Right renal pelvis (tissue), 4 donors: ENCODE data around the gene KRTAP5-4. TPM values are rescaled to one million over a fixed set of nuclear protein-coding genes. Genes with fewer than 3 reads are reported as not detected.
A peak's percentile ranks its signal among the peaks of the same experiment; 100 is the strongest.
"Not testable (repeated sequence)": the region's sequence is repeated elsewhere in the genome, so short reads cannot be mapped to it uniquely, and the experiment has no call there.

ENCODE experiments used
- DNase-seq, 4 donors: peaks; one replicate each; pipeline ENCODE4 v3.0.0-alpha.2; 2013; ENCODE audit warnings: low read depth in 4 of 4, low spot score in 3 of 4, missing footprints in 1 of 4
- polyA plus RNA-seq, 4 donors: library from polyadenylated mRNA; unstranded; fragments of 120-200 nt; gene quantifications; one replicate each; pipeline ENCODE4 v1.2.1, GENCODE V29; 2013; ENCODE audit not compliant: insufficient read length in 4 of 4

Gene KRTAP5-4, protein sequence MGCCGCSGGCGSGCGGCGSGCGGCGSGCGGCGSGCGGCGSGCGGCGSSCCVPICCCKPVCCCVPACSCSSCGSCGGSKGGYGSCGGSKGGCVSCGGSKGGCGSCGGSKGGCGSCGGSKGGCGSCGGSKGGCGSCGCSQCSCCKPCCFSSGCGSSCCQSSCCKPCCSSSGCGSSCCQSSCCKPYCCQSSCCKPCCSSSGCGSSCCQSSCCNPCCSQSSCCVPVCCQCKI
- polyA plus RNA-seq, result under 1 TPM in 1 of 4 donors, not detected in 3; 0.05 TPM

DNA sequence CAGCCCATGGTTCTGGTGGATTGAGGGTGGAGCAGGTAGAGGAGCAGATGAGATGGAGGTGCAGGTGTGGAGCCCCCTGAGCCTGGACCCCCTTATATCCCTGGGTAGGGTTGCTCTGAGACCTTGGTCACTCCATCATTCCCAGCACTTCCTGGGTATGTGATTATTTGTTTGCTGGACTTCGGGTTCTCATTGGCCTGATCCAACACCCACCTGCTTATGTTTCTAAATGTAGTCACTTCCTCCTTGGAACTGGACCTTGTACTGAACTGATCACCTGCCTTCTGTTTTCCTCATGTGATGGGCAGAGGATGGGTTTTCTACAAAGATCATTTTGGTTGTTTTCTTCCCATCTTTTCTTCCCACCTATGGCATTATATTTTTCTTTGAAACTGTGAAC, at the start of gene KRTAP5-4:
Gene KRTAP5-4 (minus strand): TSS at position 53 of the 400 bp plus-strand sequence. CDS start 45 bp downstream, at position 8.
- DNase-seq, result no peak

DNA sequence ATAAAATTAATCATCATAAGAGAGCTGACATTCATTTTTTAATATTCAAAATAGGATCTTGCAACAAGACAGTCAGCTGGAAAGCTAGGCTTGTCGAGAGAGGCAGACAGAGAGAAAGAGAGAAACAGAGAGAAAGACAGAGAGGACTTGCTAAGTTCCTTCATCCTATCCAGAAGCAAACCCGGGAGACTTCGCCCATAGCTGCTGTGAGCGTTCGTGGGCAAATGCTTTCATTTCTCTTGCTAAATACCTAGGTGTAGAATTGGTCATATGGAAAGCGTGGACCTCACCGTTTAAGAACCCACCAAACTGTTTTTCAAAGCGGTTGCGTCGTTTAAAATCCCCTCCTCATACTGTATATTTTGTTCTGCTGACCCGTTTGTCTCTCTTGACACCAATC, 49.7 kb upstream of the KRTAP5-4 start:
- no peak for DNase-seq

DNA sequence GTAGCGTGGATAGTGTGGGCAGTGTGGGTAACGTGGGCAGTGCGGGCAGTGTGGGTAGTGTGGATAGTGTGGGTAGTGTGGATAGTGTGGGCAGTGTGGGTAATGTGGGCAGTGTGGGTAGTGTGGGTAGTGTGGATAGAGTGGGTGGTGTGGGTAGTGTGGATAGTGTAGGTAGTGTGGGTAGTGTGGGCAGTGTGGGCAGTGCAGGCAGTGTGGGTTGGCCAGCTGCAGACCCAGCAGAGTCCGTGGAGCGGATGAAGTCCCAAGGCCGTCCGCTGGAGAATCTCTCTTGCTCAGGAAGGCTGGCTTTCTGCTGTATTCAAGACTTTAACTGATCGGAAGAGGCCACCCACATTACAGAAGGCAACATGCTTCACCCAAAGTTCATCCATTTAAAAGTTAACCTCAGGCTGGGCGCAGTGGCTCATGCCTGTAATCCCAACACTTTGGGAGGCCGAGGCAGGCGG, 49.0 kb upstream of the KRTAP5-4 start:
- DNase-seq, result no peak

DNA sequence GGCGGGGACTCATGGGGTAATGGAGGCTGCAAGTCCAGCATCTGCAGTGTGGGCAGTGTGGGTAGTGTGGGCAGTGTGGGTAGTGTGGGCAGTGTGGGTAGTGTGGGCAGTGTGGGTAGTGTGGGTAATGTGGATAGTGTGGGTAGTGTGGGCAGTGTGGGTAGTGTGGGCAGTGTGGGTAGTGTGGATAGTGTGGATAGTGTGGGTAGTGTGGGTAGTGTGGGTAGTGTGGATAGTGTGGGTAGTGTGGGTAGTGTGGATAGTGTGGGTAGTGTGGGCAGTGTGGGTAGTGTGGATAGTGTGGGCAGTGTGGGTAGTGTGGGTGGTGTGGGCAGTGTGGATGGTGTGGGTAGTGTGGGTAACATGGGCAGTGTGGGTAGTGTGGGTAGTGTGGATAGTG, 48.5 kb upstream of the KRTAP5-4 start:
- not testable (repeated sequence) for DNase-seq

DNA sequence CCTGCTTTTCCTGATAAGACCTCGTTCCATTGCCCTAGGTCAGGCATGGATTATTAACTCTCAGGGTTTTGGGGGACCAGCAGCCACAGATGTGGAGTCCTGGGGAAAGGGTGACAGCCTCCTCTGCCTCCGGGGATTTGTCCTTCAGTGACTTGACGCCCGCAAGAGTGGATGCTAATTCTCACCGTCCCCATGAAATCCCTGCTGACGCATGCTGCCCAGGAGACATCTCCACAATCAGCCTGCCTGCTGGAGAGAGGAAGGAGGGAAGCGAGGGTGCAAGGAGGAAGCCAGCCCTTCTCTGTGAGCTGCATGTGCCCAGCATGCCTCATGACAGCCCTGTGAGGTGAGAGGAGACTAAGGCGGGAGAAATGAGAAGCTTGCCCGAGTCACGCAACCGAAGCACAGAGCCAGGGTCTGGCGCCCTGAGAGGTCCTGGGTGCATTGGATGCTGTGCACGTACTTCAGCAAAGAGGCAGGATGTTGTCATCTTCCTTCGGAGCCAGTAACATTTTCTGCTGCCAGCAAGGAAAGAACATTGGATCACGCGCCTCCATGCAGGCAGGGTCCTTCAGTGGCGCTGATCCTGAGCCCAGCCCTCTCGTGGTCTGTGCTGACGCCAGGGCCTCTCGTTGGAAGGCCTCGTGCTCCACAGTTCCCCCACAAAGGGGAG, 47.7 kb upstream of the KRTAP5-4 start:
- DNase-seq, result no peak

DNA sequence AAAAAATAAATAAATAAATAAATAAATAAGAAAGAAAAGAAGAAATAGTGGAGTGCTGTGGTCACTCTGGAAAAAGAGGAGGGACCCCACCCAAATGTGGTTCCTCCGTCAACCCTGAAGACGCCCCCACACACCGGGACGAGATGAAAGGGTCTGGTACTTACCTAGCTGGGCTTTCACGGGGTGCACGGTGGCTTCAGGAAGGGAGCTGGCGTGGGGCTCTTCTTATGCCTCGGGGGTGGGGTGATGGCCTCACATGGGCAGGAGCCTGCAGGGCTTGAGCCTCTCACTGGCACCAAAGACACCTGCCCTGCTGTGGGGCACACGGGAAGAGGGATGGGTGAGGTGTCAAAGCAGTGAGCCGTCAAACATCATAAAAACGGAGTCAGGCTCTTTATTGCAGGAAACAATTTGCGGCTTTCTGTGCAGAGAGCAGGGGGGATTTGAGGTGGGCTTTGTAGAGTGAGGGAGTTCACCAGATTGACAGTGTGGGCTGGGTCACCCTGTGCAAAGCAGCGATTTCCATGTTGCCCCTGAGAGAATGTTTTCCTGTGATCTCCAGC, 47.1 kb upstream of the KRTAP5-4 start:
- no peak for DNase-seq

DNA sequence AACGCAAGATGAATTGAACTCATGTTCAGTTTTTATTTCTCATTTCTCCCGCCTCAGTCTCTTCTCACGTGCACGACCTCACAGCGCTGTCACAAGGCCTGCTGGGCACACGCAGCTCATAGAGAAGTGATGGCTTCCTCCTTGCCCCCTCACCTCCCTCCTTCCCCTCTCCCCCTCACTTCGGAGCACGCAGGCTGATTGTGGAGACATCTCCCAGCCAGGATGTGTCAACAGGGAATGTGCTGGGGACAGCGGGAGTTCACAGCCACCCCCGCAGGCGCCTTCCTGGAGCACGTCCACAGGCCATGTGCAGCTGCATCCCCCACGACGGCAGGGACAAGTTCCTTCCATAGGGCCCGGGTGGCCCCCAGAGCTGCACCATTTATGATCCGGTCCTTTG, 46.0 kb upstream of the KRTAP5-4 start:
- DNase-seq, result peak in 3 of 4 donors; percentile 35 to 73 (median 56)

DNA sequence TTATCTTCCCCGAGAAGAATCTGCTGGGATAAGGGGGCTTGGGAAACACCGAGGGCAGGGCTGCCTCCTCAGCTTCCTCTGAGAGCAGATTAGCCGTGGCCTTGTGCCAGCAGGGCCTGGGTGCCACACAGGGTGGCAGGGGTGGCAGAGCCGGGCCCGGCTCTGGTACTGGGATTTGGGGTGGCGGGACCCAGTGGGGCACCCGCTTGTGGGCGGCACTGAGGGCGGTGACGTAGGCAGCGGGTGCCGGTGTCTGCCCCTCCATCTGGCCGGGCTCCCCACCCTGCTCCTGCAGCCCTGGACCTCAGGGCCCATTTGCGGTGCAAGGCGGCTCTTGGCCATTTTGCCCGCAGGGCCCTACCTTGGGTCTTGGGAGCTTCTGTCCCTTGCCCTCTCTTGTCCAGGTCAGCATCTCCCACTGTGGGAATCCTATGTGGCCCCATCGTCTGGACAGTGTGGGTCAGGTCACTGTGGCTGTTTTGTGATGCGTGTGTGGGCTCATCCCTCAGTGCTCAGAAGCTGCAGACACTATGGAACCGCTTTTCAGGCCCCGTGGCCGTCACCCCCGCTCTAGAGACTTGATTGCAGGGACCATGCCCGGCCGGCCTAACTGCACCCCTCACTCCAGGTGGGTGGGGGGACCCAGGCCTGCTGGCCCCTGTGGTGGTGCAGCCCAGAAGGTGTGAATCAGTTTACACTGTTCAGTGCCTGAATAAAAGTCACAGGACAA, 45.3 kb upstream of the KRTAP5-4 start:
- DNase-seq, result no peak

DNA sequence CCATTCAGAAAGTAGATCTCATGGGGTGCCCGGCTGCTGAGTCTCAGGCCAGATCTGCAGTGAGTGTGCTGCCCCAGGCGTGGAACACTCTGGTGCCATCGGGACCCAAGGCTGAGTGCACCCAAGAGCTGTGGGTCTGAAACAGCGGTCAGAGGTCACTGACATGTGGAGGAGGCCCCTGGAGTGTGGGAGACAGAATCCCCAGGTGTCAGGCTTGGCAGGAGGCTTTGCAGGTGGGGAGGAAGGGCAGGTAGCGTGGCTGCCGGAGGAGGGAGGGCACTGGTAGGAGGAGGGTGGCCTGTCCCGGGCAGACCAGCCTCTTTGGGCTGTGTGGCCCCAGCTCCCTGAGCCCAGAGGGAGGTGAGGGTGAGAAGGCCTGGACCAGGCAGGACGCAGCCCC, 43.4 kb upstream of the KRTAP5-4 start:
- DNase-seq, result no peak

DNA sequence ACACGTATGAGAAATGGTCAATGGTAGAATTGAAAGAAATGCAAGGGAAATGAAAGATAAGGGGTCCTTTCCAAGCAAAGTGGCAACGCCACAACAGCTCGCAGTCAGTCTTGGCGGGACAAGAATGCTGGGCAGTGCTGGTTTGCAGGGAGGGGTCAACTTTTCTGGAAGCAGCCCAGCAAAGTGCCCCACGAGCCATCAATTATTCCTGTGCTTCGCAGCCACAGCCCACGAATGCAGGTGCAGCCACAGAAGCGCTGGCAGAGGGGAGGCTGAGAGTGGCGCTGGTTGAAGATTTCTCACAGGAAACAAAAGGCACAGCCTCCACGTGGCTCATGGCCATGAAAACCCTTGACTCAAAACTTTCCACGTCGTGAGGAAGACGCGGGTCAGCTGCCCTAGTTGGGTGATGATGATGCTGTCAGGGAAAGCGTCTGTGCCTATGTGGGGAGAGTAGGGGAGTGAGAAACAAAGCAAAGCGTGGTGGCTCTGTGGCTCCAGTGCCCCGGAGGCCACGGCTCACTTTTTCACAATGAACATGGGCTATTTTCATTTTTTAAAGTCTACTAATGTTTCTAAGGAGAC, 40.9 kb upstream of the KRTAP5-4 start:
- not testable (repeated sequence) for DNase-seq

DNA sequence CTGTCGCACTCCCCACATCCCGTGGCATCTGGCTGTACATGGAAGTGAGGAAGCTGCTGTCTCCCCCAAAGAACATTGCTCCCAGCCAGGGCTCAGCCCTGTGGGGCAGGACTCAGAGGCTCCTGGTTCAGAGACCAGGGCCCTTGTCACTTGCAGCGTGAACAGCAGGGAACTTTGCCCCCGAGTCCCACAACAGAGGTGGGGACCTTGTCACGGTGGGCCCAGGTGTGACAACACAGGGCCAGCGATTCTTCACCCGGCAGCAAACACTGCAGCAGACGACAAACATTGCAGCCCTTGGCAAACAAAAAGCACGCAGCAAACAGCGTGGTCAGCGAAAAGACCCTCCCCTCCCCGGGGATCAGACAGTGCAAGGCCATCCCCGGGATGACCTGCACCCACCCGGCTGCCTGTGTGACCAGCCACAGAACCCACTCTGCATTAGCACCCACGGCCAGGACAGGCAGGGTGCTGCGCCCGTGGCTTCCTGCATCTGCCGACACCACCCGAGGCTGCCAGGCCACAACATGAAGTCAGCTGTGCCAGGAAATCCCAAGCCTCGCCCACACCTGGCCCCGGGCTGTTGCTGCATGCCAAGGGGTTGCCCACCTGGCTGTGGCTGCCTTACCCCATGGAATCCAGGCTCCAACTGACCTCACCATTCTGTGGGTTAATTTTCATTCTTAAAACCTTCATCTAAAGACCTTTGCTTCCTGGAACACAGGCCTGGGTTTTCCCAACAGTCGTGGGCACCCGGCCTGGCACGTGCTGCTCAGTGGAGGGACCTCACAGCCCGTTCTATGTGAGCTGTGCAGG, 39.7 kb upstream of the KRTAP5-4 start:
- DNase-seq, result not testable (repeated sequence)

DNA sequence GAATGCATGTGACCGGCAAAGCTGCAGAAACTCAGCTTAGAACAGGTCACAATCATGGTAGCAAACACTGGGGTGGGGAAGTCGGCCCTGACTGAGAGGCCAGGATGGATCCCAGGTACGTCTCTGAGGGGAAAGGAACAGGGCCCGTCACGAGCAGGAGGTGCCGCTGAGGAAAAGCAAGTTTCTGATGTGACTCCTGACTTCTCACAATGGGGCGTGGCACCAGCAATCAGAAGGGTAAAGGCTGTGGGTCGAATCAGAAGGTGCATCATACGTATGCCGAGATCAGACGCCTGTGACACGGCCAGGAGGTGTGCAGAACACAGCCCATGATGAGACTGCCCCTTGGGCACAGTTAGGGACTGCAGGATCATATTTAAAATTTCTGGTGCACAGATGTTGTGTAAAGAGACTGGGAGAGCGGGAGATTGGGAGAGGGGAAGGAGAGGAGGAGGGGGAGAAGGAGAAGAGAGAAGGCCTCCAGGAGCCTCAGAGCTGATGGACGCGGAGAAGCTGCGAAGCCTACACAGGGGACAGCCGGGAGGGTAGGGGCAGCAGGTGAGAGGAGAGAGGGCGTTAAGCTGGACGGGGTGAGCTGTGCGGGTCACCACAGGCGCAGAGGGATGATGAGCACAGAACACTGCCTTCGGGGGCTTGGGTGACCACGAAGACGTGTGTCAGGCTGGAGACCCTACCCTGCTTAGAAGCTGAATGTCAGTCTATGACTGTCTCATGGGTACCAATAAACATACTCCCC, 38.4 kb upstream of the KRTAP5-4 start:
- no peak for DNase-seq

DNA sequence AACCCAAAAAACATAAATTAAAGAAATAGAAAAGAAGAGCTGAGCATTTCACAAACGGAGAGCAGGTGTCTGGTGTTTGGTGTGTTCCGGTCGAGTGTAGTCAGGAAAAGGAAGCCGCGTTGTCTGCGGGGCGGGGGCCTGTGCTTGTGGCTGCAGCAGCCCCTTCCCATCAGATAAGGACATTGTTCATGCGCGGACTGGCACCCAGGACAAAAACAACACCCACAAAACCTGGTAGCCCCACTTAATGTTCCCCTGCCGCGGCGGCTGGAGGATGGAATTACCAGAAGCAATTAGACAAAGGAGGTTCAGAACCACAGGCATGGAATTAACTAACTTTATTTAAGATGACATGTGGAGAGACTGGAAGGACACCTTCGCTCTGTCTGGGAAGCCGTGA, 37.6 kb upstream of the KRTAP5-4 start:
- DNase-seq, result no peak

DNA sequence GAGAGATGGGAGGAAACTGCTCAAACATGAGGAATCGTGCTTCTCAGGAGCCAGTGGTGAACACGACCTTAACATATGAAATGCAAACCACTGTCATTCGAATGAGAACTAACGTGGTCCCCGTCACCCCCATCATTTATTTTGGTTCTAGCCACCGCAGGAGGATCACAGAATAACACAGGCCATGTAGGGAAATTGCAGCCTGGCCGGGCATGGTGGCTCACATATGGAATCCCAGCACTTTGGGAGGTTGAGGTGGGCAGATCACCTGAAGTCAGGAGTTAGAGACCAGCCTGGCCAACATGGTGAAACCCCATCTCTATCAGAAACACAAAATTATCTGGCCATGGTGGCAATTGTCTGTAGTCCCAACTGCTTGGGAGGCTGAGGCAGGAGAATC, 34.7 kb upstream of the KRTAP5-4 start:
- DNase-seq, result no peak

DNA sequence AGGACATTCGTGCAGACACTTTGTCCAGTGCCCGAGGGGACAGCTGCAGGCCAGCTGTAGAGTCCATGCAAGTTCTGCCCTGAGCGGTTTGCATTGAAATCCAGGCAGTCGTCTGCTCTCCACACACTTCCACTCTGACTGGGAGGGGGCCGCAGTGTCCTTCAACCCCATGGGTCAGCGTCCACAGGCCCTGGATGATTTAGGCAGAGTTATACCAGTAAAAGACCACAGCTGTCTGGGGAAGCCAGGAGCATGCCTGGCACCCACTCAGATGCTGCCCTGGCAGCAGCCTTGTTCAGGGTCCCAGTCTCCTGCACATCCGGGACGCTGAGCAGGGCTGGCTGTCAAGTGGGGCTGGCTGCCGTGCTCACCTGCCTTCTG, 34.1 kb upstream of the KRTAP5-4 start:
- no peak for DNase-seq

DNA sequence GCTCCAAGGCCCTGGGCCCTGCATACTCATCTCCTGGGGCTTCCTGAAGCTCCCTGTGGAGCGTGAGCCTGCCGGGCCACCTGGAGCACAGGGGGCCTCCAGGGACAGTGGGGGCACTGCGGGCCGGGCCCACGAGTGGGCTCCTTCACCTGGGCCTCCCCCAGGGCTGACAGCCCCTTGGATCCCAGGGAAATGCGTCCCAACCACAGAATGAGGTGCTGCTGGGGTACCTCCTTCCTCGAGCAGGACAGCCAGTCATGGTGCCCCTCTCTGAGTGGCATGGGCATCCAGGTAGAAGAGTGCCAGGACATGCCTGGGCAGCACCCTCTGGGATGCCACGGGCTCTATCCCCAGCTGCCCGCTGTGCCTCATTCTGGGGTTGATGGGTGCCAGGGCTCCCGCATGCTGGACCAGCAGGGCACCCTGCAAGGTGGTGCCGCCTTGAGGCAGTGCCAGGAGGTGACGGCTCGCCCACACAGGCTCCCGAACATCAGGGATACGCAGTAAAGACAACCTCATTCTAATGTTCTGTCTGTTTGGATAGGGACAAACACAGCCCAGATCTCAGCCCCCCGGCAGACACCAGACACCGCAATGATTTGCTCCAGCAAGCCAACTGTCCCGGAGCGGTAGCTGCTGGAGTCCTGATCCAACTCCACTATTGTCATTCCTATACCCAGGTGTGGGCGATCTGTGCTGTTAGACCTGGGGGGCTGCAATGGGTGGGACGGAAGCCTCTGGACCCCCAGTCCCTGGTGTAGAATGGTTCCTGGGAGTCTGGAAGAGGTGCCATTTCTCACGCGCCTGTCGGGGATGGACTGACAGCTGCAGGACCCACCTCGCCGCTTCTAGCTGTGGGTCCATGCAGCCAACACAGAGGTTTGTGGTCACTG, 33.5 kb upstream of the KRTAP5-4 start:
- DNase-seq, result no peak

DNA sequence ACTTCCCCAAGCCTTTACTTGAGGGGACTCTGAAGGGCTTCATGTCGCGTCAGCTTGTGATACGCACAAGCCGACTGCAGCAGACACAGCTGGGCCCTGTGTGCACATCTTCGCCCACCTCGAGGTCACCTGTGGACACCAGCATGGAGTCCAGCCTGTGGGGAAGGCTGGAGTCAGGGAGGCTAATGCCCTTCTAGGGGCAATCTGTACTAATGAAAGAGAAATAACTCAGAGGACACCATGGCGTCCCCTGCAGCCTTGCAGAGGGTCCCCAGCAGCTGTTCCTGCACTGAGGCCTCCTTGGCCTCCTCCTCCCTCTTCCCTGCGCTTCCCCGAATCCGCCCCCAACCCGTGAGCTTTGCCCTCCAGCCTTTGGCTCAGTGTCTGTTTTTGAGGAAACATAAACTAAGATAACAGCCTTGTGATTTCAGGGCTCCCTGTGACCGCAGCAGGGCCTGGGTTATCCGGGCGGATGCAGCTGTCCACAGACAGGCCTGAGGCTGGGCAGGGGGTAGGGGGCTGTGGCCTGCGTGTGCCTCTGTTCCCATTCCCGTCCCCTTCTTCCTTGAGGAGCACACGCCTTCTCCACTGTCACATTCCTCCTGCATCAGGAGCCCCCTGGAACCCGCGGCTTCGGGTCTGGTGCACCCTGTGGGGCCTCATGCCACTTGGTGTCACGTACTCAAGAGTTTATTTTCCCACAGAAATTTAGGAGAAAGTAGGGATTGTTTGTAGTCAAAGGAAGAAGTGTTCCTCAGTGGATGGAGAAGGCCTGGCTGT, 32.6 kb upstream of the KRTAP5-4 start:
- DNase-seq, result no peak
